GM12892 (cell line): ENCODE results near the gene HMCN1.

Experiments
- POLR2A ChIP-seq: IDR thresholded peaks from 2 replicates; pipeline ENCODE4 v1.6.1; 2011; ENCODE audit warnings: low read depth, low read length, control low read depth
- TAF1 ChIP-seq: IDR thresholded peaks from 2 replicates; pipeline ENCODE4 v1.6.1; 2011; ENCODE audit warnings: low read depth, mild to moderate bottlenecking, control low read depth, low read length, borderline replicate concordance

- no peak for TF ChIP-seq TAF1
- TF ChIP-seq POLR2A = no peak
Measured at GRCh38 chr1:185920602-185921001, 186.4 kb downstream of the HMCN1 start.
